ENCODE measurements around the gene GRPEL1. TPM values are rescaled to one million over a fixed set of nuclear protein-coding genes. Genes with fewer than 3 reads are reported as not detected.

Gene GRPEL1
- 26.6 TPM for polyA plus RNA-seq (2013, experiment 1 of 4)
- polyA plus RNA-seq (2013, experiment 2 of 4) = 24.0 TPM
- 18.5 TPM for polyA plus RNA-seq (2013, experiment 3 of 4)
- 17.9 TPM for polyA plus RNA-seq (2013, experiment 4 of 4)

DNA sequence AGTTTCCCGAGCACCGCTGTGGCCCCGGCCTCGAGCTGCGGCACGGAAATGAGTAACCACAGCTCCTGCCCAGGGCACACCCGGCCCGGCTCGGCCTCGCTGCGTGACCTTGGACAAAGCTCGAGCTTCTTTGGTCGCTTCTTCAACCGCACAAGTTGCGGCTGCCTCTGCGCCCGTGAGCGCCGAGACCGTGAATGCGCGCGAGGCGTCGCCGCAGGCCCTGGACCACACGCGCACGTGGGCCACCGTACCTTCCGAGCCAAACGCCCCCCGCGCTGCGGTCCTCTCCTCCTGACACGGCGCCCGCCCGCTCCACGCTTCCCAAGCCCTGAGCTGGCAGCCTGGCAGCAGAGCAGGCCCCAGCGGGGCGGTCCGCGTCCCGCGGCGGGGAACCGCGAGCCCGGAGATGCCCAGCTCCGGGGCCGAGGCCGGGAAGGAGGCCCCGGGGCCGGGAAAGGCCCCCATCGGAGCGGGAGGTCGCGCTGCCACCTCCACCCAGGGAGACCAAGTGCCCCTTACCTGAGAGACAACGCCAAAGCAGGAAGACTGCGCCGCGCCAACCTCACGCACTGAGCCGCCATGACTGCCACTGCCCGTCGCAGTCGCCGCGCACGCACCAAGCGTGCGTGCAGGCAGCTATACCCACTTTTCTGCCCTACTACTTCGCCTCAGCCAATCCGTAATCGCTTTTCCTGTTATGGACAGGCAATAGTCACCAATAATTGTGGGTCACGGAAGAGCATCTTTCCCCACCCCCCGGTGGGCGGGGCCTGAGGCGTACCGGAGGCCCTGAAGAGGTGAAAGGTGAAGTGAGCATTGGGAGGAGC is at the start of gene GRPEL1:
GRPEL1 (minus strand) TSS at position 613 of the 827 bp plus-strand sequence; CDS start at position 581, 32 bp downstream.
- Histone ChIP-seq H3K9me3 (ENCODE audit: control insufficient read depth, low read length) (no peaks in the 10 kb centered on the region), H3K27me3 (ENCODE audit: control insufficient read depth, insufficient read depth, low read length, poor library complexity, severe bottlenecking) (peaks cover 31% of the 10 kb centered on the region), H3K4me3 (ENCODE audit: insufficient read depth, low read depth, low read length) (peak within 1 kb of the TSS; percentile 87), H3K27ac (ENCODE audit: insufficient read depth, low read depth, low read length, poor library complexity, severe bottlenecking) (no peak within 1 kb of the TSS), H3K36me3 (ENCODE audit: control insufficient read depth, insufficient read depth, low read length) (peaks cover 17% of the 10 kb centered on the region), H3K4me1 (ENCODE audit: control insufficient read depth, insufficient read depth, low read length) (peaks cover 9% of the 10 kb centered on the region)
- WGBS, 2 experiments = 1% methylated on average over 81 of the region's 81 CpGs

DNA sequence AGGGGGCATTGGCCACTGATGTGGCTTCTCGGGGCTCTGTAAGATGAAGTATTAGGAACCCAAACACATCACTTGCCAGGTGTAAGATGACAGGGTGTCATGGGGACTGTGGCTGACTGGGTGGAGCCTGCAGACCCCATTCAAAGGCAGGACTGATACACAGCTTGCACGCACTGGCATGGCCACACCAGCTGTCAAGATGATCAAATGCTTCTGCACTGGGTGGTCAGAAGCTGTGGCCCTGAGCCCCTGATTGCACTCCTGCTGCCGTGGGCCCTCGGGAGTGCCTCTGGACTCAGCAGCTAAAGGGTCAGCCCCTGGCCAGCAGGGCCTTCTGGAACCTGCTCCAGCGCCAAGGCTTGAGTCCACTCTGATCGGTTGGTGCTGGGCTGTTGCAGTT is 48.8 kb upstream of the GRPEL1 start:
- no peaks in the 10 kb centered on the region for H3K36me3 ChIP-seq (ENCODE audit: control insufficient read depth, insufficient read depth, low read length)
- H3K27me3 ChIP-seq (ENCODE audit: control insufficient read depth, insufficient read depth, low read length, poor library complexity, severe bottlenecking) = no peaks in the 10 kb centered on the region

DNA sequence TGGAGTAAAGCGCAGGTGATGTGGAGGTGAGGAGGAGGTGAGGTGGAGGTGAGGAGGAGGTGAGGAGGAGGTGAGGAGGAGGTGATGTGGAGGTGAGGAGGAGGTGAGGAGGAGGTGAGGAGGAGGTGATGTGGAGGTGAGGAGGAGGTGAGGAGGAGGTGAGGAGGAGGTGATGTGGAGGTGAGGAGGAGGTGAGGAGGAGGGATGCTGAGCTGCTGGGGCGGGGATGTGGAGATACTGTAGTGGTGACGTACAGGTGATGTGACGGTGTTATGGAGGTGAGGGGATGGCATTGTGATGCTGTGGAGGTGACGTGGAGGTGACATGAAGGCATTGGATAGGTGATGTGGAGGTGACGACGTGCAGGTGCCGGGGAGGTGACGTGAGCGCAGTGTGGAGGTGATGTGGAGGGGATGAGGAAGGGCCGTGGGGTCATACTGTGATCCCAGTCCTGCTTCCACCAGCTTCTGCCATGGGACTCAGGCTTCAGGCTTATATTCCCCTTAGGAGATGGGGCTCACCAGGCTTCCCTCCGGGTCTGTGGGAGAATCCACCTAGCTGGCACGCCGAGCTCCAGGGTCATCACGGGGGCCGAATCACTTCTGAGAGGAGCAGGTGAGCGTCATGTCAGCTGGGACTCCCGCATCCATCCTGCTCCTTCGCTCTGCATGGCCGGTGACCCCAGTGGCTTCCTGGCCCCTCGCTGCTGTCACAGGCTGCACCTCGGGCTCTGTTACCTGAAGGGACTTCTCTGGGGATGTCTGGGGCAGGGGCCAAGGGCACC is 47.9 kb upstream of the GRPEL1 start:
- H3K9me3 ChIP-seq (ENCODE audit: control insufficient read depth, low read length) = no peaks in the 10 kb centered on the region
- no peaks in the 10 kb centered on the region for H3K36me3 ChIP-seq (ENCODE audit: control insufficient read depth, insufficient read depth, low read length)
- H3K4me1 ChIP-seq (ENCODE audit: control insufficient read depth, insufficient read depth, low read length) = no peaks in the 10 kb centered on the region
- 90 to 91% methylated on average over 22 of the region's 22 CpGs for WGBS, 2 experiments
- H3K4me3 ChIP-seq (ENCODE audit: insufficient read depth, low read depth, low read length) = no peak overlapping the region
- no peak overlapping the region for H3K27ac ChIP-seq (ENCODE audit: insufficient read depth, low read depth, low read length, poor library complexity, severe bottlenecking)
- H3K27me3 ChIP-seq (ENCODE audit: control insufficient read depth, insufficient read depth, low read length, poor library complexity, severe bottlenecking) = no peaks in the 10 kb centered on the region

More for the DNA sequence above, 48.8 kb upstream of the GRPEL1 start:
- 90 to 94% methylated on average over 6 of the region's 6 CpGs for WGBS, 2 experiments
- Histone ChIP-seq H3K9me3 (ENCODE audit: control insufficient read depth, low read length) (no peaks in the 10 kb centered on the region), H3K4me3 (ENCODE audit: insufficient read depth, low read depth, low read length) (no peak overlapping the region), H3K4me1 (ENCODE audit: control insufficient read depth, insufficient read depth, low read length) (no peaks in the 10 kb centered on the region), H3K27ac (ENCODE audit: insufficient read depth, low read depth, low read length, poor library complexity, severe bottlenecking) (no peak overlapping the region)

DNA sequence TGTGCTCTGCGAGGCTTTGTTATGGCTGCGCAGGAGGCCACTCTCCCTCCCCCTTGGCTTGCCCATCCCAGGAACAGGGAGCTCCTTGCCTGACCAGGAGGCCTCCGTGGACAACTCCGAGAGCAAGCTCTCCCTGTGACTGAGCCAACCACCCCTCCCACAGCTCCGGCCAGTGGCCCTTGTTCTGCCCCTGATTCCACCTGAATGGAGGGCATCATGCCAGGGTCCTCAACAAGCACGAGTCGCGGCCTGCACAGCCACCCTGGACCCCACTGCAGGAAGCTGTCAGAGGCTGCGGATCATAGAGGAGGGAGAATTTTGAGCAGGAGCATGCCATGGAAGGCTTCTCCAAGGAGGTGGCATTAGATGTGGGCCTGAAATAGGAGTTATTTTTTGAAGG is 44.8 kb upstream of the GRPEL1 start:
- no peaks in the 10 kb centered on the region for H3K9me3 ChIP-seq (ENCODE audit: control insufficient read depth, low read length)
- WGBS, 2 experiments = 95 to 97% methylated on average over 9 of the region's 9 CpGs
- no peak overlapping the region for H3K4me3 ChIP-seq (ENCODE audit: insufficient read depth, low read depth, low read length)

DNA sequence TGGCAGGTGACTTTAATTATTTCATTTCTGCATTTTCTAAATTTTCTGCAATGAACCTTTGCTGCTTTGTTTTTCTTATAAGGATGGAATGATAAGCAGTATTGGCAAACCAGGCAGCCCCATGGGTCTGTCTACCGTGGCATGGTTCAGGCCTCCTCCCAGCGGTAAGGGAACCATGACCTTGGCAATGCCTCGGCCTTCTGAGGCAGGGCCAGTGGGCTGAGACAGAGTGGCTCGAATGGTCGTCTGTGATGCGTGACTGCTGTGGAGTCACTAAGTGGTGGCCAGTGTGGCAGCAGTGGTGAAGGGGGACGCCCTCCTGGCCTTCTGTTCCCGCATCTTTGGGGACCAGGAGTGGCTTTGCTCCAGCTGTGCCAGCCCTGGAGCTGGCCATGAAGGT is 43.6 kb upstream of the GRPEL1 start:
- H3K4me1 ChIP-seq (ENCODE audit: control insufficient read depth, insufficient read depth, low read length) = no peaks in the 10 kb centered on the region
- WGBS, 2 experiments = 94 to 96% methylated on average over 8 of the region's 8 CpGs

More for the DNA sequence above, 44.8 kb upstream of the GRPEL1 start:
- Histone ChIP-seq H3K27me3 (ENCODE audit: control insufficient read depth, insufficient read depth, low read length, poor library complexity, severe bottlenecking) (no peaks in the 10 kb centered on the region), H3K4me1 (ENCODE audit: control insufficient read depth, insufficient read depth, low read length) (no peaks in the 10 kb centered on the region), H3K27ac (ENCODE audit: insufficient read depth, low read depth, low read length, poor library complexity, severe bottlenecking) (no peak overlapping the region), H3K36me3 (ENCODE audit: control insufficient read depth, insufficient read depth, low read length) (no peaks in the 10 kb centered on the region)

GRCh38 chr4:7110546-7110945 is 42.7 kb upstream of the GRPEL1 start:
- H3K36me3 ChIP-seq (ENCODE audit: control insufficient read depth, insufficient read depth, low read length) = no peaks in the 10 kb centered on the region
- no peak overlapping the region for H3K27ac ChIP-seq (ENCODE audit: insufficient read depth, low read depth, low read length, poor library complexity, severe bottlenecking)
- no peaks in the 10 kb centered on the region for H3K4me1 ChIP-seq (ENCODE audit: control insufficient read depth, insufficient read depth, low read length)
- WGBS, 2 experiments = 91 to 93% methylated on average over 4 of the region's 4 CpGs
- no peak overlapping the region for H3K4me3 ChIP-seq (ENCODE audit: insufficient read depth, low read depth, low read length)
- no peaks in the 10 kb centered on the region for H3K27me3 ChIP-seq (ENCODE audit: control insufficient read depth, insufficient read depth, low read length, poor library complexity, severe bottlenecking)
- H3K9me3 ChIP-seq (ENCODE audit: control insufficient read depth, low read length) = no peaks in the 10 kb centered on the region

More for the DNA sequence above, 43.6 kb upstream of the GRPEL1 start:
- H3K36me3 ChIP-seq (ENCODE audit: control insufficient read depth, insufficient read depth, low read length) = no peaks in the 10 kb centered on the region
- no peak overlapping the region for H3K27ac ChIP-seq (ENCODE audit: insufficient read depth, low read depth, low read length, poor library complexity, severe bottlenecking)
- H3K4me3 ChIP-seq (ENCODE audit: insufficient read depth, low read depth, low read length) = no peak overlapping the region
- no peaks in the 10 kb centered on the region for H3K9me3 ChIP-seq (ENCODE audit: control insufficient read depth, low read length)
- no peaks in the 10 kb centered on the region for H3K27me3 ChIP-seq (ENCODE audit: control insufficient read depth, insufficient read depth, low read length, poor library complexity, severe bottlenecking)

DNA sequence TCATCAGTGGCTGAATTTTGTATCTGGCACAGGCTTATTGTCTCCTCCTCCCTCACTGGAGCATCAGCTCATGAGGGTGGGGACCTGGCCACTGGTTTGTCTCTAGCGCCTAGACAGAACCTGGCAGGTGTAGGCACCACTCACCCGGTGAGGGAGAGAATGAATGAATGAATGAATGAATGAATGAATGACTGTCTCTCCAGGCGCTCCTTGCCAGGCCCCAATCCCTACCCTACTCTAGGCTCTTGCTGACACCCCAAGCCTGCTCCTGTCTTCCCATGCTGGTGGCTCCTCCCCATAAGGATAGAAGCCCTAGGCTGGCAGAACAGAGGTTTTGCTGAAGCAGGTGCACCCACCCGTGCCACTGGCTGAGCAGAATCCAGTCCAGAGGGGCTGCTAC is 41.3 kb upstream of the GRPEL1 start:
- Histone ChIP-seq H3K27me3 (ENCODE audit: control insufficient read depth, insufficient read depth, low read length, poor library complexity, severe bottlenecking) (peaks cover 7% of the 10 kb centered on the region), H3K4me1 (ENCODE audit: control insufficient read depth, insufficient read depth, low read length) (peaks cover under 1% of the 10 kb centered on the region), H3K4me3 (ENCODE audit: insufficient read depth, low read depth, low read length) (no peak overlapping the region), H3K36me3 (ENCODE audit: control insufficient read depth, insufficient read depth, low read length) (no peaks in the 10 kb centered on the region), H3K27ac (ENCODE audit: insufficient read depth, low read depth, low read length, poor library complexity, severe bottlenecking) (no peak overlapping the region), H3K9me3 (ENCODE audit: control insufficient read depth, low read length) (no peaks in the 10 kb centered on the region)
- WGBS, 2 experiments = 92 to 95% methylated on average over 4 of the region's 4 CpGs

GRCh38 chr4:7108660-7109059 is 40.8 kb upstream of the GRPEL1 start:
- Histone ChIP-seq H3K9me3 (ENCODE audit: control insufficient read depth, low read length) (no peaks in the 10 kb centered on the region), H3K27me3 (ENCODE audit: control insufficient read depth, insufficient read depth, low read length, poor library complexity, severe bottlenecking) (peaks cover 12% of the 10 kb centered on the region), H3K4me3 (ENCODE audit: insufficient read depth, low read depth, low read length) (no peak overlapping the region), H3K4me1 (ENCODE audit: control insufficient read depth, insufficient read depth, low read length) (peaks cover 5% of the 10 kb centered on the region), H3K36me3 (ENCODE audit: control insufficient read depth, insufficient read depth, low read length) (no peaks in the 10 kb centered on the region), H3K27ac (ENCODE audit: insufficient read depth, low read depth, low read length, poor library complexity, severe bottlenecking) (no peak overlapping the region)
- 90 to 92% methylated on average over 6 of the region's 6 CpGs for WGBS, 2 experiments

GRCh38 chr4:7108046-7108625 is 40.3 kb upstream of the GRPEL1 start:
- WGBS, 2 experiments = 93% methylated on average over 23 of the region's 23 CpGs
- H3K4me3 ChIP-seq (ENCODE audit: insufficient read depth, low read depth, low read length) = no peak overlapping the region
- H3K27me3 ChIP-seq (ENCODE audit: control insufficient read depth, insufficient read depth, low read length, poor library complexity, severe bottlenecking) = peaks cover 12% of the 10 kb centered on the region
- no peaks in the 10 kb centered on the region for H3K9me3 ChIP-seq (ENCODE audit: control insufficient read depth, low read length)
- H3K27ac ChIP-seq (ENCODE audit: insufficient read depth, low read depth, low read length, poor library complexity, severe bottlenecking) = no peak overlapping the region
- peaks cover 7% of the 10 kb centered on the region for H3K4me1 ChIP-seq (ENCODE audit: control insufficient read depth, insufficient read depth, low read length)
- H3K36me3 ChIP-seq (ENCODE audit: control insufficient read depth, insufficient read depth, low read length) = no peaks in the 10 kb centered on the region

All from ectodermal cell (in vitro differentiated cells).